ENCODE measurements around the gene MORC2.

Gene MORC2

GRCh38 chr22:30968015-30968923 lies at the start of gene MORC2:
Gene MORC2 (minus strand): TSS chr22:30968774. CDS start chr22:30967889, 885 bp downstream.
- peak; percentile 63 for DNase-seq

DNA sequence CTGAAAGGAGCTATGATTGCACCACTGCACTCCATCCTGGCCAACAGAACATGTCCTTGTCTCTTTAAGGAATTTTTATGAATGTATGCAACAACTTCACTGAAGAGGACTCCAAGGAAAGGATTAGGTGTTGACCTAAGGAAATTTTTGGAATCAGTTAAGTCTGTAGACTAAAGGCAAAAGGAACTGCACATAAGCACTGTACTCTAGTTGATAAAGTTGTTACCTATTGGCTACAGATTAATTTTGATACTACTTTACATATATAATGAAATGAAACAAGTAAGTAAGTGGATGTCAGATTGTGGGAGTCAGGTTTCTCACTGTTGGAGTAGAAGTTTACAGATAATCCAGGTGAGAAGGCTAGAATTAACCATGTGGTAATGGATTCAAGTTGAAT lies 37.0 kb upstream of the MORC2 start:
- no peak for DNase-seq

DNA sequence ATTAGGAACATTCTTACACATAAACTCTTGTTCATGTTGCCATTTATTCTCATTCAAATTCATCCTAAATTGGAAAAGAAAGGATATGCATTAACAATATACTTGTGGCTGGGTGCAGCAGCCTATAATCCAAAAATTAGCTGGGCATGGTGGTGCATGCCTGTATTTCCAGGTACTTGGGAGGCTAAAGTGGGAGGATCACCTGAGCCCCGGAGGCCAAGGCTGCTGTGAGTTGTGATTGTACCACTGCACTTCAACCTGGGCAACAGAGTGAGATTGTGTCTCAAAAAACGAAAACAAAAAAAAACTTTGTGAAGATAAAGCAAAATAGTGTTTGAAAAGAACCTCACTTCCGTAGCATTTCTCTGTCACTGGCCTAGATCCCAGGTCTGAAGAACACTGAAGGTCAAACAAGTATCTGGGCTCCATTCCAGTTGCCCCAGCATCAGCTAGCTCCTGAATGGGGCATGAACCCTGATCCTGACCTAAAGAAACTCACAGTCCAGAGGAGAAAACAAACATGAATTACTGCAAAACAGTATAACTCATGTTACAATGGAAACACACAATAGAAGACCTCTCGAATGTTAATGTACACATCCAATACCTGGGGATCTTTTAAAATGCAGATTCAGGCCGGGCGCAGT lies 32.7 kb upstream of the MORC2 start:
- DNase-seq = no peak

- no peak for DNase-seq
Observed at GRCh38 chr22:30998329-30998728, 29.8 kb upstream of the MORC2 start.

DNA sequence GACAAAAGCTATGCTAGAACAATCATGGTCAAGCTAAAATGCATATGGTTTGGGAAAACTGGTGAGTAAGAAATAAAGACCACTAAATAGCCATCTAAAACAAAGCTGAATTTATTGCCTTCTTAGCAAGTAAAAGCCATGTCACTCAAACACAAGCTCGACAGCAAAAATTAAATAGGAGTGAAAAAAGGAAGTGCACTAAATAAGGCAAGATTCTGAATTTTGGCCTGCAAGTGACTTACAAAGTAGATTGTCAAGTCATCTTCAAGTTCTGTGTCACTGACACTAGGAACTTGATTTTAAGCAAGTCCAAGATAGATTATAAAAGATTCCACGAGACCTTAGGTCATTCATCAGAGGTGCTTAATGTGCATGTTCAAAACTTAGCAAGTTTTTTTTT lies 27.9 kb upstream of the MORC2 start:
- no peak for DNase-seq

GRCh38 chr22:30994960-30995359 lies 26.4 kb upstream of the MORC2 start:
- no peak for DNase-seq

- no peak for DNase-seq
Observed at GRCh38 chr22:30992565-30992964, 24.0 kb upstream of the MORC2 start.

- DNase-seq = no peak
Observed at GRCh38 chr22:30990690-30991089, 22.1 kb upstream of the MORC2 start.

DNA sequence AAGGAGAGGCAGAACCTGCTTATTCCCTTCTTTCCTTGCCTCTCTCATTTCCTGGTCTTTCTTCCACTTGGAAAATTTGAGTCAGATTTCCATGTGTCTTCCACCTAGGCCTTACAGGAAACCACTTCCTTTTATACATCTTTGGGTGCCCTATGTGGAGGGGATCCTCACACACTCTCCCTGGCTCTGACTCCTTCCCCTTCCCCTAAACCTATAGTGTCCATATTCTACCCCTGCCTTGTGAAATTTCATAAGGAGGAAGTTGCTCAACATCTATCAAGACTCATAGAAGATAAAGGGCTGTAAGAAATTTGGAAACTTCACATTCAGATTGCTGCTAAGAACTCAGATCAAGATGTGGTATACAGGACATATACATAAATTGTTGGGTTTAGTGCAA lies 20.9 kb upstream of the MORC2 start:
- DNase-seq = no peak

GRCh38 chr22:30985561-30986208 lies 17.1 kb upstream of the MORC2 start:
- no peak for DNase-seq

DNA sequence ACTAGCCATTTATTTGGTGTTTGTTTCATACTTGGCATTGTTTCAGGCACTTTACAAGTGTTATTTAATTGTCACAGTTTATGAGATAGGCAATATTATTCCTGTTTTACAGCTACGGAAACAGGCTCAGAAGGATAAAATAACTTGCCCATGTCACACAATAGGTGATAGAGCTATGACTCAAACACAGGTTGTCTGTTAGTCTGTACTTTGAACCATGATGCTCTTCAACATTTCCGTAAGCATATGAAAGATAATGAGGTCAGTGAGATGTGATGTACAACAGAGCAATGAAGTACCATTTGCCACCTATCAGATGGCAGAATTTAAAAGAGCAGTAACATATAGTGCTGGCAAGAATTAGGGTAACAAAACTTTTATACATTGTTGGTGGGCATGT lies 15.7 kb upstream of the MORC2 start:
- DNase-seq = no peak

DNA sequence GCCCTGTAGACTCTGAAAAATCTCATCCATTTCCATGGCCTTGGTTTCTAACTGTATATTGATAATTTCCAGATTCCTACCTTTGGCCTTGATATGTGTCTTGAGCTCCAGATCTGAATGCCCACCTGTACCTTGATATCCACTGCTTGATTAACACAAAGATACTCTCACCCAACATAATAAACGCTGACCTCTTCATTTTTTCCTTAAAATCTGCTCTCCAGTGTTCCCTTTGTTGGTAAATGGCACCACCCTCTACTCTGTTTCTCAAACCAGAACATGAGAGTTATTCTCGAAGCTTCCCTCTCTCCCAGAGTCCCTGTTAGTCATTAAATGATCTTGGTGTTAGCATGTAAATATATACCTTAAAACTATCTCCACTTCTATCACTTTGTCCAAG lies 13.9 kb upstream of the MORC2 start:
- DNase-seq = no peak

- DNase-seq = no peak
Observed at GRCh38 chr22:30979932-30980331, 11.4 kb upstream of the MORC2 start.

DNA sequence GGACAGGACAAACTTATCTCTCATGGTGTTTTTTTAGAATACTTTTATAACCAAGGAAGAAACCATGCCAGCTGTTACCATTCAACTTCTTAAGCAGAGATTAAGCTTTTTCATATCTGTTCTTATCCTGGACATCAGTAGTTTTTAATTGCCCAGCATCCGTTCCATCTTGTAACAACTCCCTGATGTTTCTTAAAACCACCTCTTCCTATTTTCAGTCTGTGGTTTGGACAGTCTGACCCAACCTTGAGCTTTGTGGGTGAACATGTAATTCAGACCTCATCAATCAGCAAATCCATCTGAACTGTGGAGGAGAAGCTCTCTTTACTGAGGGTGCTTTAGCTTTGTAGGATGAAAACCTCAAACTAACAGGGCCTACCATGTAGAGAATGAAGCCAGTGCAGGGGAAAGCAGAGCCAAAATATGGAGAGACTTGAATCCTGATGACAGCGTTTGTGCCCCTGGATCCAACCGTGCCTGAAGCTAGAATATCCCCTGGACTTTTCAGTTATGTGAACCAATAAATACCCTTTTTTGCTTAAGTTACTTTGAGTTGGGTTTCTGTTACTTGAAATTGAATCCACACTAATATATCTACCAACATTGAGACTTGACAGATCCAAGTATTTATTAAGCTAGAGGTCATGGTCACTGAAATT lies 9.9 kb upstream of the MORC2 start:
- no peak for DNase-seq

DNA sequence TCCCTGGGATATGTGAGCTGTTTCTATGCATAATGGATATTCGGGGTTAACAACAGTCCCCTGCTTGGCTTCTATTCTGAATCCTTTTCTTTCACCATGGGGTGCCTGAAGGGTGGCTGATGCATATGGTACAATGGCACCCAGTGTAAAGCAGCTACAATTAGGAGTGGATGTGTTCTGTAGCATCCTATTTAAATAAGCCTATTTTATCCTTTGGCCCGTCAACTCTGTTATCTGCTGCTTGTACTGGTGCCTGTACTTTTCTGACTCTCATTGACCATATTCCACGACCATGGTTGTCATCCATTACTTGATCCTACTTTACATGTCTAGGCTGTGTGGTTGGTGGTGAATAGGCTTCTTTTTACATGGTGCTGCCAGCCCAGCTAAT lies 1.8 kb upstream of the MORC2 start:
- DNase-seq = no peak

- no peak for DNase-seq
Observed at GRCh38 chr22:30969532-30970355, 1.2 kb upstream of the MORC2 start.

DNA sequence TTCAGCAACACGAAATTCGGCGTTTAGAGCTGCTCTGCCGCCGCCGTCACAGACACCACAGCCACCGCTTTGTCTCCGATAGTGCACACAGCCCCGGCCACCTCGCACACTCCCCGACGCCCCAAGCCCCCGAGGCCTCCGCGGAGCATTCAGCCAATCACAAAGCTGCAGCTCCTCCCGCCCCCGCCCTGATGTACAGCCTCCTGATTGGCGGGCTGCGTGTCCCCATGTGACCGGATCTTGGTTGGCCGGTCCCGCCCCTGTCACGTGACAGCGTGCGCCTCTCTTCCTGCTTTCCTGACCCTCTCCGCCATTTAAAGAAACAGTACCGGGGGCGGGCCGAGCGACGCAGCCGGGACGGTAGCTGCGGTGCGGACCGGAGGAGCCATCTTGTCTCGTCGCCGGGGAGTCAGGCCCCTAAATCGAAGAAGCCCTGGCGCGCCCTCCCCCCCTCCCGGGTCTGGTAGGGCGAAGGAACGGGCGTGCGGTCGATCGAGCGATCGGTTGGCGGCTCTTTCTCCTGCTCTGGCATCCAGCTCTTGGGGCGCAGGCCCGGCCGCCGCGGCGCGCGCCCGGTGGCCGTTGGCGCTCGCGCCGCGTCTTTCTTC lies 454 bp upstream of the MORC2 start, which contains the start of gene TUG1:
TSS of gene TUG1 (plus strand) at position 342 of the 608 bp plus-strand sequence.
- DNase-seq = peak; percentile 87

- no peak for DNase-seq
Observed at GRCh38 chr22:30964858-30965257, 3.7 kb downstream of the MORC2 start.

DNA sequence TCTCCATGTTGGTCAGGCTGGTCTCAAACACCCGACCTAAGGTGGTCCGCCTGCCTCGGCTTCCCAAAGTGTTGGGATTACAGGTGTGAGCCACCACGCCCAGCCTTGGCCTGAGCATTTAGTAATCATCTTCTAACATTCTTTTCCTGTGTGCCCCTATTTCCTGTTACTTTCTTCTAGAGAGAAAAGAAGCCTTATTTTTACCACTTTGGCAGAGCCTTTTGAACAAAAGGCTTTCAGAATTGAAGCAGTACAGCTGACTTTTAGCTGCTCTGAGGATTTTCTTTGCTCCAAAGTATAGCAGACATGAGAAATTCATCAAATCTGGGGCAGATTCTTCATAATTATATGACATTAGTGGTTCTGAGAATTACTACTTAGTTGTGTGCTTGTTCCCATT lies 13.4 kb downstream of the MORC2 start:
- no peak for DNase-seq

- DNase-seq = no peak
Observed at GRCh38 chr22:30953206-30953605, 15.4 kb downstream of the MORC2 start.

DNA sequence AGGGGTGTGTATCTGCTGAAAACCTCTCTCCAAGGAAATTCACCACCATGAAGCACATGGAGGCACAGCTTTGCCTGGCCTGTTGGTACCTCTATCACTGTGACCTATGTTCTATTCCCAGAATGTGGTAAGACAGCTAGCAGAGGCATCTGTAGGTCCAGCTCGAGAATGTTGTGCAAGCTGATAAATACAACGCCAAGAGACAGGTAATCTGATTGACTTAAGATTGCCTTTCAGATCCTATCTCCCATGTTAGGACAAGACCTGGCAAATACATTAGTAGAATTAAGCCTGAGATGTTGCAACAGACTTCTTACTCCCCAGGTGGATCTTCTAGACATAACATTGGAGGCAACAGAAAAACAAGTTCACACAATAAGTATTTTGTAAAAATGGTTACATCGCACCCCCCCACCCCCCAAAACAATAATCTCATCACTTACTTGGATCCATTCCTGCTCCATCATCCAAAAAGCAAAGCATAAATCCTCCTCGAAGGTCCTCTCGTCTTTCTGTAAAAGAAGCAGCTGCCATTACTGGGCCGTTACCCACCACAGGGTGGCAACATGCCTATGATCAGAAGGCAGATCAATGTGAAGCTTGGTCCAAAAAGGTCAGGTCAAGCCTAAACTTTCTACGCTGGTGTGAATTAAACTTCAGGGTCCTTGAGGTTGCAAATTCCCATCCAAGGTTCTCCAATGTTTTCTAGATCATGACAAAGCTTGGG lies 18.5 kb downstream of the MORC2 start:
- DNase-seq = no peak

Data from NCI-H2227 treated with DMSO at 0.1 percent for 48 hours (cell line).